Heart right ventricle (tissue), 16 donors: ENCODE data around the gene FREY1. TPM values are rescaled to one million over a fixed set of nuclear protein-coding genes. Genes with fewer than 3 reads are reported as not detected.

Source experiments
- ATAC-seq, 8 donors: fragments of 200-7000 bp; cut with Tn5 transposase; one replicate each; pipeline ENCODE4 v1.9.1; 2020; ENCODE audit warnings: mild to moderate bottlenecking in 8 of 8, moderate library complexity in 8 of 8, moderate number of reproducible peaks in 1 of 8
- DNase-seq, 2 donors: peaks; one replicate each; pipeline ENCODE4 v3.0.0-alpha.2; 2020
- H3K27ac ChIP-seq, 10 donors: fragments of 200-600 bp; sonication (generic) in 2 of 10; one replicate each; pipeline versions ENCODE4 v1.5.0 to v1.8.0; 2020 to 2022; ENCODE audit warnings: mild to moderate bottlenecking in 3 of 10
- H3K27me3 ChIP-seq, 7 donors: fragments of 200-600 bp; one replicate each; pipeline ENCODE4 v1.8.0; 2021 to 2022; ENCODE audit warnings: mild to moderate bottlenecking in 2 of 7
- H3K36me3 ChIP-seq, 9 donors: fragments of 200-600 bp; sonication (generic) in 1 of 9; one replicate each; pipeline versions ENCODE4 v1.5.0 to v1.8.0; 2020 to 2022; ENCODE audit warnings: mild to moderate bottlenecking in 2 of 9
- H3K4me1 ChIP-seq, 9 donors: fragments of 200-600 bp; sonication (generic) in 1 of 9; one replicate each; pipeline versions ENCODE4 v1.5.0 to v1.8.0; 2020 to 2022; ENCODE audit warnings: mild to moderate bottlenecking in 4 of 9
- H3K4me3 ChIP-seq, 10 donors: fragments of 200-600 bp; sonication (generic) in 2 of 10; one replicate each; pipeline versions ENCODE4 v1.5.0 to v1.8.0; 2020 to 2022; ENCODE audit warnings: mild to moderate bottlenecking in 7 of 10, moderate library complexity in 2 of 10
- H3K9me3 ChIP-seq, 11 donors: fragments of 200-600 bp in 10 of 11; sonication (generic) in 2 of 11; one replicate each; pipeline versions ENCODE4 v1.5.0 to v1.8.0; 2013 to 2022; ENCODE audit warnings: mild to moderate bottlenecking in 2 of 11, control low read depth in 1 of 11, moderate library complexity in 1 of 11
- CTCF ChIP-seq, 9 donors: fragments of 200-600 bp; sonication (generic) in 2 of 9; IDR thresholded peaks; one replicate each; pipeline versions ENCODE4 v1.5.0 to v1.8.0; 2021 to 2022; ENCODE audit warnings: antibody characterized with exemption in 9 of 9, mild to moderate bottlenecking in 5 of 9, moderate library complexity in 1 of 9
- WGBS, 2 donors: extraction: QIAGEN DNeasy Blood & Tissue Kit; methylation state at CpG; one replicate each; pipeline ENCODE4 v1.1.7; 2013; ENCODE audit warnings: inconsistent platforms in 1 of 2; 5-methylcytosine and 5-hydroxymethylcytosine counted together
- intact Hi-C, 10 donors: fragments of 100-400 bp; cut with DNase I; formaldehyde crosslinking; loops; one replicate each; pipeline versions ENCODE4 v1.11.1 to v1.14.2; 2022
- polyA plus RNA-seq, 2 donors: library from polyadenylated mRNA; stranded (reverse); fragments of 200-250 nt; gene quantifications; one replicate each; pipeline ENCODE4 v1.2.3, GENCODE V29; 2013
- total RNA-seq, 10 donors: library from RNA; stranded (reverse); fragmentation: NEBNext Ultra II Directional in 3 of 10; extraction: Animal tissue kit (Norgen Biotek cat#: 25700) in 3 of 10; gene quantifications; one replicate each; pipeline versions ENCODE4 v1.2.1 to v1.2.4, GENCODE V29; 2021 to 2023
- donor health status: Arrhythmogenic right ventricular cardiomyopathy.
- donor health status: ischemic (EF 13 %, LVEDD 7.1; RV severe dilation, severe dysfunction).
- donor health status: healthy with polysubstance abuse.
- donor health status: DM: no; HTN: yes; CAD: no.
- donor health status: DM: no; HTN: no; CAD: no.
- donor health status: ischemic (EF 25% LVEDD 6.9; RV normal size, moderate dysfunction).
- donor health status: ischemic (EF 25% LVEDD 5.7; RV mildly dilated, moderate dysfunction).
- donor health status: healthy.
- donor health status: DM: yes; HTN: yes; CAD: no.
- donor health status: Ischemic cardiomyopathy.
- donor health status: ischemic (EF 35%, LVEDD 5.7; RV mildly dilated, moderate dysfunction).
- donor health status: nonischemic (EF 11% LVEDD 7.7; RV severe dilation, severe dysfunction).
- donor health status: DM: yes; HTN: yes; CAD: no.
- donor health status: PGD.
- donor health status: ischemic (EF 29% LVEDD 5.4; RV normal size, mild dysfunction).
- donor health status: nonischemic (EF 23%, LVEDD 6.1; RV moderate dilation, normal function).

Gene FREY1
- total and polyA plus RNA-seq, 12 donors: 0.22 to 0.59 (median 0.39) TPM; not detected in 7

- H3K4me3 ChIP-seq: no peak overlapping the region
- peak; percentile 63 to 77 (median 70) for ATAC-seq
- no peaks in the 10 kb centered on the region for H3K27me3 ChIP-seq
- peak; percentile 30 to 73 (median 66) for TF ChIP-seq CTCF (IDR thresholded peaks at IDR 0.05)
- H3K4me1 ChIP-seq: peaks cover 0 to 11% (median 0%) of the 10 kb centered on the region in 9 donors
- 59 to 63% methylated on average over 9 of the region's 9 CpGs for WGBS, 2 donors
- peak in 1 of 2 donors; percentile 31 for DNase-seq
- peaks cover 11 to 100% (median 65%) of the 10 kb centered on the region in 9 donors for H3K36me3 ChIP-seq
- intact Hi-C loops: loop anchor here in 4 of 10 donors (10.0 kb wide), 1 partner anchor 132 kb away; no protein-coding TSS in a partner anchor
- H3K27ac ChIP-seq: no peak overlapping the region
- H3K9me3 ChIP-seq: no peaks in the 10 kb centered on the region
These were observed 34.3 kb downstream of the FREY1 start for GRCh38 chr11:45872651-45873356.

- H3K27me3 ChIP-seq: no peaks in the 10 kb centered on the region
- intact Hi-C loops: loop anchor here in 4 of 10 donors (10.0 kb wide), 1 partner anchor 133 kb away; no protein-coding TSS in a partner anchor
- H3K4me3 ChIP-seq: no peak overlapping the region
- 81 to 88% methylated on average over 2 of the region's 2 CpGs for WGBS, 2 donors
- ATAC-seq: no peak
- no peak for TF ChIP-seq CTCF (IDR thresholded peaks at IDR 0.05)
- no peak overlapping the region for H3K27ac ChIP-seq
- H3K36me3 ChIP-seq: peaks cover 11 to 100% (median 75%) of the 10 kb centered on the region in 9 donors
- peaks cover 0 to 8% (median 0%) of the 10 kb centered on the region in 9 donors for H3K4me1 ChIP-seq
- no peaks in the 10 kb centered on the region for H3K9me3 ChIP-seq
- DNase-seq: no peak
These were observed 35.4 kb downstream of the FREY1 start for GRCh38 chr11:45871638-45872037.

- Histone ChIP-seq H3K4me3 (no peak overlapping the region), H3K4me1 (peaks cover 0 to 7% (median 0%) of the 10 kb centered on the region in 9 donors), H3K27me3 (no peaks in the 10 kb centered on the region), H3K9me3 (no peaks in the 10 kb centered on the region), H3K27ac (no peak overlapping the region), H3K36me3 (peaks cover 11 to 100% (median 84%) of the 10 kb centered on the region in 9 donors)
- WGBS, 2 donors: 75 to 77% methylated on average over 4 of the region's 4 CpGs
- ATAC-seq (no peak), DNase-seq (no peak)
- intact Hi-C loops: loop anchor here in 4 of 10 donors (10.0 kb wide), 1 partner anchor 134 kb away; no protein-coding TSS in a partner anchor
- no peak for TF ChIP-seq CTCF (IDR thresholded peaks at IDR 0.05)
These were observed 36.4 kb downstream of the FREY1 start for GRCh38 chr11:45870706-45871105.

GRCh38 chr11:45869551-45869950, 37.5 kb downstream of the FREY1 start:
- H3K36me3 ChIP-seq: peaks cover 11 to 100% (median 87%) of the 10 kb centered on the region in 9 donors
- DNase-seq (no peak), ATAC-seq (peak in 1 of 8 donors; percentile 6)
- no peak for TF ChIP-seq CTCF (IDR thresholded peaks at IDR 0.05)
- H3K4me3 ChIP-seq: no peak overlapping the region
- no peaks in the 10 kb centered on the region for H3K27me3 ChIP-seq
- peaks cover 0 to 7% (median 0%) of the 10 kb centered on the region in 9 donors for H3K4me1 ChIP-seq
- H3K27ac ChIP-seq: no peak overlapping the region
- intact Hi-C loops: loop anchor here in 1 of 10 donors (10.0 kb wide), 1 partner anchor 135 kb away; no protein-coding TSS in a partner anchor
- H3K9me3 ChIP-seq: no peaks in the 10 kb centered on the region
- 88 to 94% methylated on average over 12 of the region's 12 CpGs for WGBS, 2 donors
